Measurements from ENCODE around the gene REC114. TPM values are rescaled to one million over a fixed set of nuclear protein-coding genes. Genes with fewer than 3 reads are reported as not detected.
"Not testable (repeated sequence)": the region's sequence is repeated elsewhere in the genome, so short reads cannot be mapped to it uniquely, and the experiment has no call there.

REC114 gene
- not detected in 2 replicates for total RNA-seq

GRCh38 chr15:73442968-73443367, at the start of gene REC114:
Gene REC114, plus strand, starts transcription at chr15:73443164. Its CDS starts 22 bp downstream, at chr15:73443186.
- DNase-seq (ENCODE audit: low read depth in 2 of 2), result no peak

GRCh38 chr15:73393336-73393735, 49.6 kb upstream of the REC114 start:
- DNase-seq (ENCODE audit: low read depth in 2 of 2), result no peak

- DNase-seq (ENCODE audit: low read depth in 2 of 2), result no peak
These were observed 48.2 kb upstream of the REC114 start for GRCh38 chr15:73394782-73395181.

DNA sequence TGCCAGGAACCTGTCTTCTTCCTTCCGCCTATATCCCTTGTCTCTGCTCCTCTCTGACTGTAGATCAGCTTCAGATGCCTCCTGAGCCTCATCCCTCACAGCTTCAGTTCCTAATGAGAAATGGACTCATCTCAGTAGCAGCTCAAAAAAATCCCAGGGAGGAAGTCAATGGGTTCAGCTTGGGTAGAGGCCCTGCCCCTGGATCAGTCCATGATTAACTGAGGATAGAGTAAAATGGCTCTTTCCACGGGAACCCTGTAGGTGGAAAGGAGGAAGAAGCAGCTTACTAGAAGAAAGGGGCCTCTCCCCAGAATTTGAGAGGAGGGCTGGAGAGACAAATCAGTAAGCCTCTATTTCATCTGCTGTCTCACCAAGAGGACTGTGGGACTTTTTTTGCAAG, 47.3 kb upstream of the REC114 start:
- DNase-seq (ENCODE audit: low read depth in 2 of 2), result no peak

DNA sequence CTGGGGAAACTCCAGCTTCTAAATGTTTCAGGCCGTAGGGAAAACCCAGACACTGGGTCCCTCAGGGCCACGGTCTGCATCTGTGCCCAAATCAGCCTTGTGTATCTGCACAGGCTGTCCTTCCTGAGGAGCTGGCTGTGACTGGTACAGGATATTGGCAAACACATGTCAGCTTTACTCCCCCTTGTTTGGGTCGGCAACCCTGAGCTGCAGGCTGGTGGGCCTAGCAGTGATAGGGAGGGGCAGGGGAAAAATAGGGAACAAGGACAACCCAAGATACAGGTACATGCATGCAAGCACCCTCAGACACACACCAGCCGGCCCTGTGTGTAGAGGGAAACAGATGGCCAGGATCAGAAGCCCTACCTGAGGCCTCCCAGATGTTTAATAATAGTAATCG, 45.5 kb upstream of the REC114 start:
- no peak for DNase-seq (ENCODE audit: low read depth in 2 of 2)

- DNase-seq (ENCODE audit: low read depth in 2 of 2), result no peak
These were observed 44.1 kb upstream of the REC114 start for GRCh38 chr15:73398861-73399260.

- DNase-seq (ENCODE audit: low read depth in 2 of 2), result not testable (repeated sequence)
These were observed 42.7 kb upstream of the REC114 start for GRCh38 chr15:73400222-73400621.

- no peak for DNase-seq (ENCODE audit: low read depth in 2 of 2)
These were observed 39.8 kb upstream of the REC114 start for GRCh38 chr15:73403171-73403570.

GRCh38 chr15:73414876-73415275, 28.1 kb upstream of the REC114 start:
- no peak for DNase-seq (ENCODE audit: low read depth in 2 of 2)

- DNase-seq (ENCODE audit: low read depth in 2 of 2), result no peak
These were observed 18.5 kb upstream of the REC114 start for GRCh38 chr15:73424506-73424905.

DNA sequence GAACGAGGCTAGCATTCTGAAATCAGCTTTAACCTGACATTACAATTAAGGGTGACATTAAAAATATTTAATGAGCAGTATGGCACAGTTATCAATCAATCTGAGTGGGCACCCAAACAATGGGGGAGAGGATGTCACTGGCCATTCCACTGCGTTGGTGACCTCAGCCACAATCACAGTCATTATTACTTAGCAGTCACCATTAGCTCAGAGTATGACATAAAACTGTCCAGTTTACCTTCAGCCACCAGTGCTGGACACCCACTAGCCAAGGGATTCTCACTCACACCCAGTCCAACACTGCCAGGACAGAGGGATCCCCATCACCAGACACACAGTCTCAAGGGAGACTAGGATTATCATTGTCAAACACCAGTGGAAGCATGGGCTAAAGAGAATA, 17.5 kb upstream of the REC114 start:
- DNase-seq (ENCODE audit: low read depth in 2 of 2), result no peak

- no peak for DNase-seq (ENCODE audit: low read depth in 2 of 2)
These were observed 16.5 kb upstream of the REC114 start for GRCh38 chr15:73426323-73426994.

- DNase-seq (ENCODE audit: low read depth in 2 of 2), result not testable (repeated sequence)
These were observed 11.6 kb upstream of the REC114 start for GRCh38 chr15:73431329-73431728.

DNA sequence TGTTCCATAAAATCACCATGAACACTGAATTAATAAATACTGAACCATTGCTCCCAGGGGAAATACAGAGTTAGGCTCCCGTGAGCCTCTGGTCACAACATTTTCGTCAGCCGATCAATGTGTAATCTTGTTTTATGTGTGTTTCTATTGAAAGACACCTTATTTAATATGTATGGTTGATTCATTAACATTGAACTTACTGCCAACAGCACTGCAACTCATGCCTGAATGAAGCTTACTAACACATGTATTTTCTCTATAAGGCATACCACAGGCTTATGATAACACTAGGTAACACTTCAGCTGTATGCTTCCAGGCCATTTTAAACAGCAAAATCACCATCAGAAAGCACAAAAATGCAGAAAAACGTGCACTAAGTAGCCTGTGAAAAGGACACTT, 9.1 kb upstream of the REC114 start:
- DNase-seq (ENCODE audit: low read depth in 2 of 2), result no peak

DNA sequence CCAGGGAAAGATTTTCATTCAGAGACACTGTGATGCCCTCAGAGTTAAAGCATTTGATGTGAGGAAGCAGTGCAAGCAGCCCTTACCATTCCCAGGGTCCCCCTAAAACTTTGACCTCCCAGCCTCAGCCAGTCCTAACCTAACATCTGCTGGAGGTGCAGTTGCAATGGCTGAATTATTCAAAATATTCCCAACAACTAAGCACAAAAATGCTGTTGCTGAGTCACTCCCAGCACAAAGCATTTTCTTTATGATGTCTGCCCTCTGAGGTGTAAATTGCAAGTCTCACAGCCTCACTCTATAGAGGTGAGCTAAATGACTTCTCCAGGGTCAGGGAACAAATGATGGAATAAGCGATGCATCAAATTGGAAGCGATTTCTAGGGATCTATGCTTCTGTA, 6.4 kb upstream of the REC114 start:
- DNase-seq (ENCODE audit: low read depth in 2 of 2), result no peak

DNA sequence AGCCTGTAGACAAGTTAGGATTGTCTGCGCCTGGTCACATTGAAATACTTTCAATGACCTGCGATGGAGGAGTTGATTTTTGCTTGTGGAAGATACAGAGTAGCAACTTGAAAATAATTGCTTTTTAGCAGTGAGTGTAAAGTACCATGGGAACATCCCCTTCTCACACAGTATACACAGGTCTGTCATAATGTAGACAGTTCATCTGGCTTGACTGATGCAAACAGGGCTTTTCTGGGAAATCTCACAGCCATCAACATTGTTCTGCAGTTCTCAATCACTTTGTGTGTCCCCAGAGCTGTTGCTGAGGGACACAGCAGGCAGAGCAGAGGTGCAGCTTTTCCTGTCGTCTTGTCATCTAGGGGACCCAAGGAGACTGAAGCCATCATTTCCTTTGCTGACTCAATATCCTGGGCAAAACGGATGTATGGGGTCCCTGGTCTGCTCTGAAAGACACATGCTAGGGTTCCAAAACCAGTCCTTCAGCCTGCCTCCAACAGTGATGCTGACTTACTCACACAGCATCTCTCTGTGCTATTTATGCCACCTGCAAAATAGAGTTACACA, 5.3 kb upstream of the REC114 start:
- no peak for DNase-seq (ENCODE audit: low read depth in 2 of 2)

GRCh38 chr15:73438651-73439050, 4.3 kb upstream of the REC114 start:
- DNase-seq (ENCODE audit: low read depth in 2 of 2), result no peak

GRCh38 chr15:73440571-73440970, 2.4 kb upstream of the REC114 start:
- DNase-seq (ENCODE audit: low read depth in 2 of 2), result no peak

DNA sequence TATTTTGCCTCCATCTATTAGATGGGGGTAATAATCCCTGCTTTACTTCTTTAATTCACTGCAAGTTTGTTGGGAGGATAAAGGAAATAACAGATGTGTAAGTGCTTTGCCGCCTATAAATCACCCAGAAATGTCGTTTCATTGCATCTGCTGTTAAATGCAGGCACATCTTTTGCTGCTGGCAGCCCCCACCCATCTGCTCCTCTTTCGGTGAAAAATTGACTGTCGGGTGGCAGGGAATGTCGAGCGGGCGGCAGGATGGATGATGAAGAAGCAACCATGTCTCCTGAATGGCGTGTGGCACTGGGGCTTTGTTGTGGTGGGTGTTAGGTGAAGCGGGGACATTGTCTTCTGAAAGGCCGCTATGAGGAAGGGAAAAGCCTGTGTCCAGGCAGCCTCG, 543 bp upstream of the REC114 start:
- DNase-seq (ENCODE audit: low read depth in 2 of 2), result no peak

DNA sequence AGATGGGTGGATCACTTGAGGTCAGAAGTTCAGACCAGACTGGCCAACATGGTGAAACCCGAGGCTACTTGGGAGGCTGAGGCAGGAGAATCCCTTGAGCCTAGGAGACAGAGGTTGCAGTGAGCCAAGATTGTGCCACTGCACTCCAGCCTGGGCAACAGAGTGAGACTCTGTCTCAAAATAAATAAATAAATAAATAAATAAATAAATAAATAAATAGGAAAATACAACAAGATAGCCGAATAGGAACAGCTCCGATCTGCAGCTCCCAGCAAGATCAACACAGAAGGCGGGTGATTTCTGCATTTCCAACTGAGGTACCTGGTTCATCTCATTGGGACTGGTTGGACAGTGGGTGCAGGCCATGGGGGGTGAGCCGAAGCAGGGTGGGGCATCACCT, 4.5 kb downstream of the REC114 start:
- DNase-seq (ENCODE audit: low read depth in 2 of 2), result not testable (repeated sequence)

GRCh38 chr15:73448158-73448758, 5.3 kb downstream of the REC114 start:
- DNase-seq (ENCODE audit: low read depth in 2 of 2), result not testable (repeated sequence)

GRCh38 chr15:73449980-73450379, 7.0 kb downstream of the REC114 start:
- DNase-seq (ENCODE audit: low read depth in 2 of 2), result not testable (repeated sequence)

DNA sequence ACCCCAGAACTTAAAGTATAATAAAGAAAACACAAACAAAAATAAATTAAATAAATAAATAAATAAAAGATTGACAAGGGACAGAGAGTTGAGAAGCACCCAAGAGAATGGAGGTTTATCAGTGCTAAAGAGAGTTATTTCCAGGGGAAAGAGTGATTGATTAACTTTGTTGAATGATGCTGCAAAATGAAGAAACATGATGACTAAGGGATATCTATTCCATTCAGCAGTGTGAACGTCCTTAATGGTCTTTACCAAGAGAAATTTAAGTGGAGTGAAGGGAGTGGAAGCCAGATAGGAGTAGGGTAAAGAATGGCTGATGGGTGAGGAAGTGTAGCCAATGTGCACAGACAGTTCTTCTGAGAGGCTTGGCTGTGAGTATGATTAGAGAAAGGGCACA, 11.1 kb downstream of the REC114 start:
- no peak for DNase-seq (ENCODE audit: low read depth in 2 of 2)

Measured in dermis microvascular lymphatic vessel endothelial cell (primary cell).